Liver (tissue), 3 donors: ENCODE data around the gene TAPT1.

ENCODE experiments used
- ATF3 ChIP-seq: IDR thresholded peaks from 2 replicates; pipeline ENCODE4 v1.6.1; 2016; ENCODE audit warnings: antibody characterized with exemption
- CTCF ChIP-seq: fragments of 150-350 bp; IDR thresholded peaks from 2 replicates; pipeline ENCODE4 v1.5.1; 2017; ENCODE audit warnings: improper control_type of control experiment, low read depth, low read length; ENCODE audit not compliant: missing input control
- EGR1 ChIP-seq, 2 donors: IDR thresholded peaks; 2 replicates each; pipeline ENCODE4 v1.6.1; 2016 to 2018; ENCODE audit warnings: antibody characterized with exemption in 2 of 2, low read depth in 2 of 2
- MAX ChIP-seq: IDR thresholded peaks from 2 replicates; pipeline ENCODE4 v1.6.1; 2016; ENCODE audit warnings: antibody characterized with exemption
- TAF1 ChIP-seq: conservative IDR thresholded peaks from 2 replicates; pipeline ENCODE4 v1.6.1; 2016; ENCODE audit warnings: antibody characterized with exemption, mild to moderate bottlenecking
- YY1 ChIP-seq: IDR thresholded peaks from 2 replicates; pipeline ENCODE4 v1.6.1; 2016; ENCODE audit warnings: antibody characterized with exemption, mild to moderate bottlenecking
- donor health status: healthy.
- donor health status: healthy.

GRCh38 chr4:16226816-16227461 lies 668 bp upstream of the TAPT1 start:
- TF ChIP-seq CTCF = no peak
- TF ChIP-seq ATF3 = no peak
- no peak for TF ChIP-seq EGR1 (IDR thresholded peaks at IDR 0.05; ENCODE audit: low read depth in 2 of 2)
- no peak for TF ChIP-seq TAF1
- no peak for TF ChIP-seq YY1
- no peak for TF ChIP-seq MAX
